Measurements from ENCODE around the gene ULK2. TPM values are rescaled to one million over a fixed set of nuclear protein-coding genes. Genes with fewer than 3 reads are reported as not detected.

ULK2 gene
- total and polyA plus RNA-seq, 2 donors from 2014 or later = 6.6 to 16.3 TPM

- Histone ChIP-seq H3K4me3 (ENCODE audit: low read length in 3 of 3) (no peak overlapping the region), H3K4me1 (ENCODE audit: control insufficient read depth in 2 of 3, insufficient read depth in 2 of 3, low read depth in 1 of 3, low read length in 3 of 3) (peaks cover 0 to 3% (median 0%) of the 10 kb centered on the region in 3 donors), H3K27me3 (ENCODE audit: control insufficient read depth, insufficient read depth, low read length) (no peaks in the 10 kb centered on the region), H3K36me3 (ENCODE audit: control insufficient read depth in 2 of 3, insufficient read depth in 3 of 3, low read length in 3 of 3) (no peaks in the 10 kb centered on the region), H3K9me3 (ENCODE audit: control insufficient read depth in 2 of 3, insufficient read depth in 1 of 3, low read length in 3 of 3) (no peaks in the 10 kb centered on the region), H3K9ac (ENCODE audit: low read length in 3 of 3) (no peak overlapping the region), H3K27ac (ENCODE audit: low read depth in 2 of 2, low read length in 2 of 2) (no peak overlapping the region)
- TF ChIP-seq, protein P1, sequence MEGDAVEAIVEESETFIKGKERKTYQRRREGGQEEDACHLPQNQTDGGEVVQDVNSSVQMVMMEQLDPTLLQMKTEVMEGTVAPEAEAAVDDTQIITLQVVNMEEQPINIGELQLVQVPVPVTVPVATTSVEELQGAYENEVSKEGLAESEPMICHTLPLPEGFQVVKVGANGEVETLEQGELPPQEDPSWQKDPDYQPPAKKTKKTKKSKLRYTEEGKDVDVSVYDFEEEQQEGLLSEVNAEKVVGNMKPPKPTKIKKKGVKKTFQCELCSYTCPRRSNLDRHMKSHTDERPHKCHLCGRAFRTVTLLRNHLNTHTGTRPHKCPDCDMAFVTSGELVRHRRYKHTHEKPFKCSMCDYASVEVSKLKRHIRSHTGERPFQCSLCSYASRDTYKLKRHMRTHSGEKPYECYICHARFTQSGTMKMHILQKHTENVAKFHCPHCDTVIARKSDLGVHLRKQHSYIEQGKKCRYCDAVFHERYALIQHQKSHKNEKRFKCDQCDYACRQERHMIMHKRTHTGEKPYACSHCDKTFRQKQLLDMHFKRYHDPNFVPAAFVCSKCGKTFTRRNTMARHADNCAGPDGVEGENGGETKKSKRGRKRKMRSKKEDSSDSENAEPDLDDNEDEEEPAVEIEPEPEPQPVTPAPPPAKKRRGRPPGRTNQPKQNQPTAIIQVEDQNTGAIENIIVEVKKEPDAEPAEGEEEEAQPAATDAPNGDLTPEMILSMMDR (IDR thresholded peaks at IDR 0.05; ENCODE audit: borderline replicate concordance, extremely low read depth, insufficient read depth) = no peak
- no peak for FAIRE-seq
- intact Hi-C loops (cut with DNase I) = no loop called here
- DNase-seq = no peak
These were observed 129.0 kb downstream of the ULK2 start for GRCh38 chr17:19738757-19739156.

GRCh38 chr17:19738073-19738449 is 129.7 kb downstream of the ULK2 start:
- peaks cover 0 to 3% (median 0%) of the 10 kb centered on the region in 3 donors for H3K4me1 ChIP-seq (ENCODE audit: control insufficient read depth in 2 of 3, insufficient read depth in 2 of 3, low read depth in 1 of 3, low read length in 3 of 3)
- intact Hi-C loops (cut with DNase I) = no loop called here
- no peaks in the 10 kb centered on the region for H3K36me3 ChIP-seq (ENCODE audit: control insufficient read depth in 2 of 3, insufficient read depth in 3 of 3, low read length in 3 of 3)
- no peak overlapping the region for H3K27ac ChIP-seq (ENCODE audit: low read depth in 2 of 2, low read length in 2 of 2)
- no peak overlapping the region for H3K4me3 ChIP-seq (ENCODE audit: low read length in 3 of 3)
- no peaks in the 10 kb centered on the region for H3K9me3 ChIP-seq (ENCODE audit: control insufficient read depth in 2 of 3, insufficient read depth in 1 of 3, low read length in 3 of 3)
- no peaks in the 10 kb centered on the region for H3K27me3 ChIP-seq (ENCODE audit: control insufficient read depth, insufficient read depth, low read length)
- no peak overlapping the region for H3K9ac ChIP-seq (ENCODE audit: low read length in 3 of 3)
- DNase-seq (no peak), FAIRE-seq (no peak)
- TF ChIP-seq, protein P1 (IDR thresholded peaks at IDR 0.05; ENCODE audit: borderline replicate concordance, extremely low read depth, insufficient read depth) = no peak

- Histone ChIP-seq H3K4me3 (ENCODE audit: low read length in 3 of 3) (no peak overlapping the region), H3K36me3 (ENCODE audit: control insufficient read depth in 2 of 3, insufficient read depth in 3 of 3, low read length in 3 of 3) (no peaks in the 10 kb centered on the region), H3K27me3 (ENCODE audit: control insufficient read depth, insufficient read depth, low read length) (no peaks in the 10 kb centered on the region), H3K4me1 (ENCODE audit: control insufficient read depth in 2 of 3, insufficient read depth in 2 of 3, low read depth in 1 of 3, low read length in 3 of 3) (peaks cover 0 to 3% (median 0%) of the 10 kb centered on the region in 3 donors), H3K9ac (ENCODE audit: low read length in 3 of 3) (no peak overlapping the region), H3K27ac (ENCODE audit: low read depth in 2 of 2, low read length in 2 of 2) (no peak overlapping the region), H3K9me3 (ENCODE audit: control insufficient read depth in 2 of 3, insufficient read depth in 1 of 3, low read length in 3 of 3) (no peaks in the 10 kb centered on the region)
- intact Hi-C loops (cut with DNase I) = no loop called here
- DNase-seq (no peak), FAIRE-seq (no peak)
- TF ChIP-seq, protein P1 (IDR thresholded peaks at IDR 0.05; ENCODE audit: borderline replicate concordance, extremely low read depth, insufficient read depth) = no peak
These were observed 130.2 kb downstream of the ULK2 start for GRCh38 chr17:19737305-19738072.
